DOHH2 (cell line): Measurements from ENCODE around the gene RPL23.

ENCODE experiments used
- H3F3A ChIP-seq: fragments of 200-600 bp; sonication (generic), shearing (Covaris generic); 2 replicates; pipeline ENCODE4 v1.6.0; 2016; ENCODE audit warnings: antibody characterized with exemption, mild to moderate bottlenecking; ENCODE audit not compliant: control insufficient read depth, insufficient read depth
- H3K27ac ChIP-seq: fragments of 200-600 bp; sonication (generic); 2 replicates; pipeline ENCODE4 v1.5.1; 2014; ENCODE audit warnings: low read depth, mild to moderate bottlenecking, low read length, moderate library complexity
- H3K27me3 ChIP-seq: fragments of 200-600 bp; sonication (generic); 2 replicates; pipeline ENCODE4 v1.6.1; 2014; ENCODE audit warnings: mild to moderate bottlenecking, low read length, mixed read lengths; ENCODE audit not compliant: control insufficient read depth
- H3K36me3 ChIP-seq: fragments of 200-600 bp; sonication (generic); 2 replicates; pipeline ENCODE4 v1.6.1; 2014; ENCODE audit warnings: mild to moderate bottlenecking, low read length, moderate library complexity, mixed read lengths; ENCODE audit not compliant: control insufficient read depth
- H3K4me1 ChIP-seq: fragments of 200-600 bp; sonication (generic); 2 replicates; pipeline ENCODE4 v1.6.1; 2014; ENCODE audit warnings: mild to moderate bottlenecking, low read length, mixed read lengths; ENCODE audit not compliant: control insufficient read depth
- H3K4me2 ChIP-seq: fragments of 200-600 bp; sonication (generic); 2 replicates; pipeline ENCODE4 v1.6.0; 2014; ENCODE audit warnings: mild to moderate bottlenecking, low read length, moderate library complexity
- H3K4me3 ChIP-seq: fragments of 200-600 bp; sonication (generic); 2 replicates; pipeline ENCODE4 v1.5.1; 2014; ENCODE audit warnings: mild to moderate bottlenecking, low read length, mixed read lengths
- H3K79me2 ChIP-seq: fragments of 200-600 bp; sonication (generic); 2 replicates; pipeline ENCODE4 v1.6.1; 2014; ENCODE audit warnings: mild to moderate bottlenecking, low read length, mixed read lengths; ENCODE audit not compliant: control insufficient read depth
- H3K9me2 ChIP-seq: fragments of 200-600 bp; sonication (generic); replicated peaks from 2 replicates; pipeline ENCODE4 v1.6.1; 2014; ENCODE audit warnings: mild to moderate bottlenecking, low read length, mixed read lengths; ENCODE audit not compliant: control insufficient read depth
- H3K9me3 ChIP-seq: fragments of 200-600 bp; sonication (generic); 2 replicates; pipeline ENCODE4 v1.6.1; 2014; ENCODE audit warnings: antibody characterized with exemption, low read length, mixed read lengths; ENCODE audit not compliant: control insufficient read depth, insufficient read depth
- H4K20me1 ChIP-seq: fragments of 200-600 bp; sonication (generic); 2 replicates; pipeline ENCODE4 v1.6.0; 2014; ENCODE audit warnings: low read depth, mild to moderate bottlenecking, antibody characterized with exemption, low read length, moderate library complexity; ENCODE audit not compliant: control insufficient read depth, insufficient read depth
- CTCF ChIP-seq: fragments of 200-600 bp; sonication (generic); IDR thresholded peaks from one replicate; pipeline ENCODE4 v1.5.1; 2014; ENCODE audit warnings: antibody characterized with exemption, mild to moderate bottlenecking, low read depth, low read length; ENCODE audit not compliant: poor library complexity, severe bottlenecking
- EZH2phosphoT487 ChIP-seq: fragments of 200-600 bp; sonication (generic); IDR thresholded peaks from 2 replicates; pipeline ENCODE4 v1.6.1; 2017; ENCODE audit warnings: borderline replicate concordance, mild to moderate bottlenecking, antibody characterized with exemption, low read length, moderate library complexity, mixed read lengths

Gene RPL23

DNA sequence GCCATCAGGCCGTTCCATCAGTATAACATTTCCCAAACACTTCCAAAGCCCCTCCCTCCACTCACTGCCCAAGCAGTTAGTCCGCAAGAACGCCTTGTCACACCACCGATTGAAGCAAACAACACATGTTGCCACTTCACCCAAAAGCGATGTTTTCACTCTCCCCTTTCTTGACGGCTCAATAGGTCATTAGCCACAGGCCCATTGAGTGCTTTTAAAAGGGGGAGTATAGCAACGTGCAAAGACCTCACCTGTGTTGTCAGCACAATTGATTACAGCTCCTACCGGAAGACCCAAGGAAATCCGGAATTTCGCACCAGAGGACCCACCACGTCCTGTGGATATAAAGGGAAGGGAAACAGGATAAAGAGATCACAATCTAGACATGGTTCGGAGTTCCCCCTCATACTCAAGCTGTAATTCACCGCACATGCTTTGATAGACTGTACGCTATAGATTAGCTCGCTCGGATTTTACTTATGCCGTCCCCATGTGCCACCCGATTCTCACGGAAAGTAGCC lies 690 bp downstream of the RPL23 start:
- Histone ChIP-seq H3K4me1 (peaks cover 29% of the 10 kb centered on the region), H3F3A (peaks cover 56% of the 10 kb centered on the region), H3K4me2 (peak overlapping the region; percentile 75), H3K9me2 (no peaks in the 10 kb centered on the region), H3K27ac (peak overlapping the region; percentile 86), H3K79me2 (peaks cover 34% of the 10 kb centered on the region), H3K4me3 (peak overlapping the region; percentile 85), H3K27me3 (no peaks in the 10 kb centered on the region), H3K9me3 (no peaks in the 10 kb centered on the region), H4K20me1 (peaks cover 38% of the 10 kb centered on the region), H3K36me3 (peaks cover 57% of the 10 kb centered on the region)
- TF ChIP-seq CTCF (no peak), EZH2phosphoT487 (no peak)

- H3K9me2 ChIP-seq: no peaks in the 10 kb centered on the region
- H3K79me2 ChIP-seq: peaks cover 34% of the 10 kb centered on the region
- no peak for TF ChIP-seq CTCF
- TF ChIP-seq EZH2phosphoT487: no peak
- H3K9me3 ChIP-seq: no peaks in the 10 kb centered on the region
- peak overlapping the region; percentile 5; the same call in 1 of the 2 replicates for H3K27ac ChIP-seq
- H3K4me2 ChIP-seq: peak overlapping the region; percentile 75
- H3K4me3 ChIP-seq: peak overlapping the region; percentile 85
- peaks cover 38% of the 10 kb centered on the region for H4K20me1 ChIP-seq
- peaks cover 29% of the 10 kb centered on the region for H3K4me1 ChIP-seq
- peaks cover 68% of the 10 kb centered on the region for H3F3A ChIP-seq
- no peaks in the 10 kb centered on the region for H3K27me3 ChIP-seq
- H3K36me3 ChIP-seq: peaks cover 62% of the 10 kb centered on the region
Observed at GRCh38 chr17:38851434-38851833, 2.1 kb downstream of the RPL23 start.

GRCh38 chr17:38850374-38850773 lies 3.1 kb downstream of the RPL23 start:
- H3K36me3 ChIP-seq: peaks cover 62% of the 10 kb centered on the region
- peaks cover 38% of the 10 kb centered on the region for H4K20me1 ChIP-seq
- peak overlapping the region; percentile 75 for H3K4me2 ChIP-seq
- H3K27ac ChIP-seq: no peak overlapping the region
- H3K4me1 ChIP-seq: peaks cover 29% of the 10 kb centered on the region
- TF ChIP-seq EZH2phosphoT487 (no peak), CTCF (no peak)
- peaks cover 73% of the 10 kb centered on the region for H3F3A ChIP-seq
- H3K9me3 ChIP-seq: no peaks in the 10 kb centered on the region
- peaks cover 34% of the 10 kb centered on the region for H3K79me2 ChIP-seq
- H3K4me3 ChIP-seq: peak overlapping the region; percentile 85; the same call in 1 of the 2 replicates
- no peaks in the 10 kb centered on the region for H3K9me2 ChIP-seq
- no peaks in the 10 kb centered on the region for H3K27me3 ChIP-seq
